Measurements from ENCODE around the gene EHF. TPM values are rescaled to one million over a fixed set of nuclear protein-coding genes. Genes with fewer than 3 reads are reported as not detected.
A peak's percentile ranks its signal among the peaks of the same experiment; 100 is the strongest.

Gene EHF
- total and polyA plus RNA-seq, 5 donors, result 0.14 to 0.47 (median 0.20) TPM

DNA sequence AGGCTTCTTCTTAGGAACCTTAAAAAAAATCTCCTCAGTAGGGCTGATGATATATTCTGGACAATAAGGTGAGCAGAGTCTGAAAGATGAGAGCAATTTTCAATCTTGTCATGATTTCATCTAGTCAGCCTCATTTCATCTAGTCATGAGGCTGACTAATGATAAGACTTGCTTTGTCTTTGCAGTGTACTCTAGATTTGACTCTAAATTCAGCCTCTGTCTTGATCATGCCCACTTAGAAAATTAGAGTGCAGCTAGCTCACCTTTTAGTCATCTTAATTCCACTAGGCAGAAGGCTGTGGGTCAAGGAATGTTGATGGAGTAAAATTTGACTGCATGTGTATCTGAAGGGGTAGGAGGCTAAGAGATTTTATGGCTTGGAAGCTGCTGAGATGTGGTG lies 5.5 kb downstream of the EHF start:
- ATAC-seq (no peak), DNase-seq (no peak)
- intact Hi-C loops (cut with DNase I), result no loop called here

GRCh38 chr11:34627197-34627596 lies 6.3 kb downstream of the EHF start:
- DNase-seq (no peak), ATAC-seq (no peak)
- H3K4me3 ChIP-seq (ENCODE audit: low read length), result no peak overlapping the region
- no peaks in the 10 kb centered on the region for H3K27me3 ChIP-seq (ENCODE audit: control insufficient read depth, insufficient read depth)
- H3K9me3 ChIP-seq (ENCODE audit: control insufficient read depth, low read length), result no peaks in the 10 kb centered on the region
- intact Hi-C loops (cut with DNase I), result no loop called here
- no peaks in the 10 kb centered on the region for H3K4me1 ChIP-seq (ENCODE audit: control insufficient read depth, insufficient read depth, low read length)
- H3K27ac ChIP-seq (ENCODE audit: low read length), result no peak overlapping the region
- WGBS, result 85% methylated on average over 1 of the region's 1 CpG

More for the DNA sequence above, 5.5 kb downstream of the EHF start:
- Histone ChIP-seq H3K27me3 (ENCODE audit: control insufficient read depth, insufficient read depth) (no peaks in the 10 kb centered on the region), H3K9me3 (ENCODE audit: control insufficient read depth, low read length) (no peaks in the 10 kb centered on the region), H3K4me1 (ENCODE audit: control insufficient read depth, insufficient read depth, low read length) (no peaks in the 10 kb centered on the region), H3K4me3 (ENCODE audit: low read length) (no peak overlapping the region), H3K27ac (ENCODE audit: low read length) (no peak overlapping the region)

- H3K4me3 ChIP-seq (ENCODE audit: low read length), result no peak overlapping the region
- H3K27ac ChIP-seq (ENCODE audit: low read length), result no peak overlapping the region
- no peaks in the 10 kb centered on the region for H3K9me3 ChIP-seq (ENCODE audit: control insufficient read depth, low read length)
- no peaks in the 10 kb centered on the region for H3K4me1 ChIP-seq (ENCODE audit: control insufficient read depth, insufficient read depth, low read length)
- intact Hi-C loops (cut with DNase I), result no loop called here
- no peaks in the 10 kb centered on the region for H3K27me3 ChIP-seq (ENCODE audit: control insufficient read depth, insufficient read depth)
- no peak for DNase-seq
- ATAC-seq, result no peak
These were observed 8.8 kb downstream of the EHF start for GRCh38 chr11:34629711-34630110.

GRCh38 chr11:34630544-34630943 lies 9.7 kb downstream of the EHF start:
- ATAC-seq, result no peak
- DNase-seq, result no peak
- Histone ChIP-seq H3K27ac (ENCODE audit: low read length) (no peak overlapping the region), H3K9me3 (ENCODE audit: control insufficient read depth, low read length) (no peaks in the 10 kb centered on the region), H3K4me1 (ENCODE audit: control insufficient read depth, insufficient read depth, low read length) (no peaks in the 10 kb centered on the region), H3K27me3 (ENCODE audit: control insufficient read depth, insufficient read depth) (no peaks in the 10 kb centered on the region), H3K4me3 (ENCODE audit: low read length) (no peak overlapping the region)
- WGBS, result 73% methylated on average over 7 of the region's 7 CpGs
- intact Hi-C loops (cut with DNase I), result no loop called here

GRCh38 chr11:34631297-34631696 lies 10.4 kb downstream of the EHF start:
- Histone ChIP-seq H3K9me3 (ENCODE audit: control insufficient read depth, low read length) (no peaks in the 10 kb centered on the region), H3K27me3 (ENCODE audit: control insufficient read depth, insufficient read depth) (no peaks in the 10 kb centered on the region), H3K4me3 (ENCODE audit: low read length) (no peak overlapping the region), H3K4me1 (ENCODE audit: control insufficient read depth, insufficient read depth, low read length) (no peaks in the 10 kb centered on the region), H3K27ac (ENCODE audit: low read length) (no peak overlapping the region)
- ATAC-seq, result no peak
- DNase-seq, result no peak
- intact Hi-C loops (cut with DNase I), result no loop called here
- WGBS, result 87% methylated on average over 6 of the region's 6 CpGs

DNA sequence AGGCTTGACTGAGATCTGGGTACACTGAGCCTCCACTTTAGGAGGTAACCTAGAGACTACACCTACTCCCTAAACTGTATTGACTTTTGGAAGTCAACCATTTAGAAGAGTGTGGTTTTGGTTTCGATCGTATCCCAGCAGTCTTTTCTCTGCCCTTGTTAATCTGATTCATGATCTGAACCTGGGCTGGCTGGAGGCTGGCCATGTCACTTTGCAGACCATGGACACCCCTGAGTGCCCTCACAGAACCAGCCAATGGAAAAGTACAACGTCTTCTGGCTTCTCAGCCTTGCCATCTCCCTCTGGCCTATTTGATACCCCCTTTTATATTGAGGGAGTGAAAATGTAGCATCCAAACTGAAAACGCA lies 10.8 kb downstream of the EHF start:
- no peak overlapping the region for H3K27ac ChIP-seq (ENCODE audit: low read length)
- WGBS, result 86% methylated on average over 4 of the region's 4 CpGs

GRCh38 chr11:34632105-34632791 lies 11.4 kb downstream of the EHF start:
- Histone ChIP-seq H3K27ac (ENCODE audit: low read length) (no peak overlapping the region), H3K27me3 (ENCODE audit: control insufficient read depth, insufficient read depth) (no peaks in the 10 kb centered on the region), H3K9me3 (ENCODE audit: control insufficient read depth, low read length) (no peaks in the 10 kb centered on the region), H3K4me1 (ENCODE audit: control insufficient read depth, insufficient read depth, low read length) (no peaks in the 10 kb centered on the region), H3K4me3 (ENCODE audit: low read length) (no peak overlapping the region)
- ATAC-seq (peak; percentile 50 to 66), DNase-seq (no peak)
- WGBS, result 43% methylated on average over 7 of the region's 7 CpGs
- intact Hi-C loops (cut with DNase I), result no loop called here

More for the DNA sequence above, 10.8 kb downstream of the EHF start:
- intact Hi-C loops (cut with DNase I), result no loop called here
- Histone ChIP-seq H3K27me3 (ENCODE audit: control insufficient read depth, insufficient read depth) (no peaks in the 10 kb centered on the region), H3K9me3 (ENCODE audit: control insufficient read depth, low read length) (no peaks in the 10 kb centered on the region), H3K4me3 (ENCODE audit: low read length) (no peak overlapping the region), H3K4me1 (ENCODE audit: control insufficient read depth, insufficient read depth, low read length) (no peaks in the 10 kb centered on the region)
- ATAC-seq, result no peak
- no peak for DNase-seq

GRCh38 chr11:34633640-34633989 lies 12.7 kb downstream of the EHF start:
- Histone ChIP-seq H3K9me3 (ENCODE audit: control insufficient read depth, low read length) (no peaks in the 10 kb centered on the region), H3K4me3 (ENCODE audit: low read length) (no peak overlapping the region), H3K27me3 (ENCODE audit: control insufficient read depth, insufficient read depth) (no peaks in the 10 kb centered on the region), H3K27ac (ENCODE audit: low read length) (no peak overlapping the region), H3K4me1 (ENCODE audit: control insufficient read depth, insufficient read depth, low read length) (no peaks in the 10 kb centered on the region)
- DNase-seq, result no peak
- intact Hi-C loops (cut with DNase I), result no loop called here
- ATAC-seq, result no peak

DNA sequence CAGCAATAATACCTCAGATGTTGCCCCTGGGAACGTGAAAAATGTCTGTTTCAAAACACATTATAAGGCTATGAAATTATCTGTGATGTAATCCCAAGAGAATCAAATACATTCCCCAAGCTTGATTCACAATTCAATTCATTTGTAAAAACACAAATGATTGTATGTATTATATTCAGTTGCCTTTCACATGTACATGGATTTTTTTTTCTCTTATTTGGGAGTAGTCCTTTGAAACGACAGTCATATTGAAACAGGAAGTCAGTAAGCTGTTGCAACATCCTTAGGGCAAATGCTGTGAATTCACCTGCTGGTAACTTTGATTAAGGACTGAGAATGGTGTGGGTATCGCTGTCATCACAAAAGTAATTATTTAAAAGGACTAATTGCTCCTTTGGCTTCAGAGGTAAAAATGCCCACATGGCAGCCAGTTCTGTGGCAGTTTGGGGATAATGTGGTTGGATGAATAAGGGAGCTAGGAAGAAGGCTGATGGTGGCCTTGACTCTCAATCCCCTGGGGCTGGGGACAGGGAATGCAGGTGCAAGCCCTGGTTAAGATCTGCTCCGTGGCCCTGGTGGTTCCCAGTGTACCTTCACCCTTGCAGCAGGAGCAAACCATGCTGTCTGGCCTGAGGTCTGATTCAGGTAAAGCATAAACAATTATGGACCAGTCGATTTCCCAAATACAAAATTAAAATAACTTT lies 13.2 kb downstream of the EHF start:
- 62% methylated on average over 5 of the region's 5 CpGs for WGBS
- DNase-seq, result no peak
- intact Hi-C loops (cut with DNase I), result no loop called here

DNA sequence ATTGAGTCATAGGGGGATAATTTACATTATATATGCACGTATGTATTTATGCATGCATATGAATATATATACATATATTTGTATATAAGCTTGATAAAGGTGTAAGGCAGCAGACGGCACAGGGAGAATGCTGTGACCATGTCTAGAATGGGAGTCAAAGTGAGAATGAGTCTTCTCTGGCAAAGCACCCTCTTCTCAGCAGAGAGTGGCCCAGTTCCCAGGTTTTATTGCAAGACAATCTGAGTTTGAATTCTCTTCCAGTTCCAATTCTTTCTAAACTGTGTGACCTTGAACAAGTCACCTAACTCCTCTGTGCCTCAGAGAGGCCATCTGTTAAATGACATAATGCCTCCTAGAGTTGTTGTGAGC lies 13.8 kb downstream of the EHF start:
- H3K4me1 ChIP-seq (ENCODE audit: control insufficient read depth, insufficient read depth, low read length), result no peaks in the 10 kb centered on the region

More for the DNA sequence above, 13.2 kb downstream of the EHF start:
- ATAC-seq, result no peak
- no peak overlapping the region for H3K27ac ChIP-seq (ENCODE audit: low read length)
- H3K4me1 ChIP-seq (ENCODE audit: control insufficient read depth, insufficient read depth, low read length), result no peaks in the 10 kb centered on the region
- H3K9me3 ChIP-seq (ENCODE audit: control insufficient read depth, low read length), result no peaks in the 10 kb centered on the region
- H3K27me3 ChIP-seq (ENCODE audit: control insufficient read depth, insufficient read depth), result no peaks in the 10 kb centered on the region
- H3K4me3 ChIP-seq (ENCODE audit: low read length), result no peak overlapping the region

GRCh38 chr11:34636127-34636526 lies 15.2 kb downstream of the EHF start:
- Histone ChIP-seq H3K4me1 (ENCODE audit: control insufficient read depth, insufficient read depth, low read length) (no peaks in the 10 kb centered on the region), H3K9me3 (ENCODE audit: control insufficient read depth, low read length) (no peaks in the 10 kb centered on the region), H3K4me3 (ENCODE audit: low read length) (no peak overlapping the region), H3K27me3 (ENCODE audit: control insufficient read depth, insufficient read depth) (no peaks in the 10 kb centered on the region), H3K27ac (ENCODE audit: low read length) (no peak overlapping the region)
- intact Hi-C loops (cut with DNase I), result no loop called here
- no peak for ATAC-seq
- DNase-seq, result no peak
- 93% methylated on average over 1 of the region's 1 CpG for WGBS

More for the DNA sequence above, 13.8 kb downstream of the EHF start:
- Histone ChIP-seq H3K9me3 (ENCODE audit: control insufficient read depth, low read length) (no peaks in the 10 kb centered on the region), H3K27me3 (ENCODE audit: control insufficient read depth, insufficient read depth) (no peaks in the 10 kb centered on the region), H3K27ac (ENCODE audit: low read length) (no peak overlapping the region), H3K4me3 (ENCODE audit: low read length) (no peak overlapping the region)
- ATAC-seq, result no peak
- no peak for DNase-seq
- 90% methylated on average over 2 of the region's 2 CpGs for WGBS
- intact Hi-C loops (cut with DNase I), result no loop called here

GRCh38 chr11:34637303-34637702 lies 16.4 kb downstream of the EHF start:
- WGBS, result 85% methylated on average over 5 of the region's 5 CpGs
- Histone ChIP-seq H3K27ac (ENCODE audit: low read length) (no peak overlapping the region), H3K4me3 (ENCODE audit: low read length) (no peak overlapping the region), H3K9me3 (ENCODE audit: control insufficient read depth, low read length) (no peaks in the 10 kb centered on the region), H3K4me1 (ENCODE audit: control insufficient read depth, insufficient read depth, low read length) (no peaks in the 10 kb centered on the region), H3K27me3 (ENCODE audit: control insufficient read depth, insufficient read depth) (no peaks in the 10 kb centered on the region)
- ATAC-seq (no peak), DNase-seq (no peak)
- intact Hi-C loops (cut with DNase I), result no loop called here

Data from right cardiac atrium (tissue), 5 donors.